Measurements from ENCODE around the gene SLC36A1.

The SLC36A1 gene

DNA sequence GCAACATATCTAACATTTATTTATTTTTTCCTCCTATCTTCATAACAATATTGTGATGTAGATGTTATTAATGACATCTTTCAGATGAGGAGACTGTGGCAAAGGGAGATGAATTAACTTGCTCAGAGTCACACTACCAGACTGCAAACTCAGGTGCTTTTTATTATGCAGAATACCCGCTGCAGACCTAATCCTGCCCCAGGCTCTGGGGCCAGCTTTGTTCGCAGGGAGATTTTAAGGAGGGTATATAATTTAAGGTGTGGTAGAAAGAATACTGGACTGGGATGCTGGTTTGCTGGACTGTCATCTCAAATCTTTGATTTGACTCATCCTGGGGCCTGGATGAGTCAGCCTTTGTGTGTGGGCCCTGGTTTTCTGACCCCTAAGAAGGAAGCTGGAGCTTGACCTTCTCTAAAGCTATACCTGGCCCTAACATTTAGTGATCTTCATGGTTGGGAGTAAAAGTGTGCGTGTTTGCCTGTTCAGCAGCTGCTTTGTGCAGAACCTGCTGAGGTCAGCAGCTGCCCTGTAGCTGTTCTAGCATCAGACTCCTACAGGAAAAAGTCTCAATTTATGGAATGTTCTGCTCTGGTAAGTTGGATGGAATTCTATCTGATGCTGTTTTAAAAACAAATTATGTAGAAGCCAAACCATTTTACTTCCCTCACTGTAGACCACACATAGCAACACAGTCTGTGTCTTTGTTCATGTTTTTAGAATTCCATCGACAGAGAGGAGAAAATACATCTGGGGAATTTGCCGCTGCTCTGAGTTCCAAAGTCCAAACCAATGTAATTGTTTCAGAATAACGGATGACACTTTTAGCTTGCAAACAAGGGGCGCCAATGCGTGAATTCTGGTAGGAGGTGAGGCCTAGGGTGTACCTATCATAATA, 4.5 kb downstream of the SLC36A1 start:
- DNase-seq: no peak

DNA sequence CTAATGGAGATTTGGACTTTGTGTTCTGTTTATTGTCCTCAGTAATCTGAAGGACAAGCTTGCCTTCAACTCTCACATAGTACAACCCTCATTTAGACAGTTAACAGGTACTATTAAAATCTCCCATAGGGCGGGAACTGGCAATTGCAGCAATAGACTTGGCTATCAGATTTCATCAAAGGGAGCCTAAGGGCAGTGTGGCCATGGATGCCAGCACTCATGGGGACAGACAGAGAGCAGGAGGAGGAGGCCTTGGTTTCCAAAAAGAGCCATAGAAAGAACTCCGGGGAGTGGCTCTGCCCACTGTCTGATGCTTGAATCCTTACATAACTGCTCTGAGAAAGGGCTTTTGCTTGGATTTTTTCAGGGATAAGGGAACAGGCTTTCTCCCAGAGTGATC, 6.8 kb downstream of the SLC36A1 start:
- DNase-seq: no peak

DNA sequence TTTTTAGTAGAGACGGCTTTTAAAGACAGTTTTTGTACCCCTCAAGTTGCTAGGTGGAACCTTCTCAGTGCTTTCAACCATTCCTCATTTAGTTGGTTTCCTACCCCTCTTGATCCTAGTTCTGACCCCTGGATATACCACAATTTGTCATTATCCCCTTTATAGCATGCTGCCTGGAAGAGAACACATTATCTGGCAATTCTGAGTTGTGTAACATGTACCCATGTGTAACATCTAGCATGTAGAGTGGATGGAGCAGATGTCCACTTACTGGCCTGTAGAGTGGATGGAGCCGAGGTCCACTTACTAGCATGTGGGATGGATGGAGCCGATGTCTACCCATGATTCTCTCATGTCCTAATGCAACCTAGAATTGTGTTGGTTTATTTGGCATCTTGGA, 7.5 kb downstream of the SLC36A1 start:
- no peak for DNase-seq

DNA sequence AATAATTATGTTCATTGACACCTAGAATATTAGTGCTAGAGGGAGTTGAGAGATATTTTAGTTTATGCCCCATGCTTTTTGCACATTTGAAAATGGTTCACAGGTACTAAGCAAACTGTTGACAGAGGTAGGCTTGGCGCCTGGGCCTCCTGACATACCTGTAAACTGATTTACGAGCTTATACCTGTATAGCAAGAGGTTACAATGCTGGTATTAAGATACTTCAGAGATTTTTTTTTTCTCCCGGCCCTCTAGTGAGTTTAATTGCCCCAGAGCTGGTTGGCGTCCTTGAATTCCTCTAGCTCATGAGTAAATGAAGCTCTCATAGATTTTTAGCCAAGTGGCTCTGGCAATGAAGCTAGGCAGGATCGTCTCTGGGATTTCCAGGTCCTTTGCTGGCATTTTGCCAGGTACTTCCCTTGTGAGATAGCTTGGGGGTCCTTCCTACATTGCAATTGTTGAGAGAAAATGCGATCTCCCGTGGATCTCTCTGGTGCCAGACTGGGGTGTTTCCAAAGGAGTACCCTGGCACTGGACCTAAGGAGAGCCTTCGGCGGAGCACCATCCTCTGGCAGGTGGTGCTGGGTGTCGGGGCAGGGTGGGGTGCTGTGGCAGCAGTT, 9.0 kb downstream of the SLC36A1 start:
- no peak for DNase-seq

DNA sequence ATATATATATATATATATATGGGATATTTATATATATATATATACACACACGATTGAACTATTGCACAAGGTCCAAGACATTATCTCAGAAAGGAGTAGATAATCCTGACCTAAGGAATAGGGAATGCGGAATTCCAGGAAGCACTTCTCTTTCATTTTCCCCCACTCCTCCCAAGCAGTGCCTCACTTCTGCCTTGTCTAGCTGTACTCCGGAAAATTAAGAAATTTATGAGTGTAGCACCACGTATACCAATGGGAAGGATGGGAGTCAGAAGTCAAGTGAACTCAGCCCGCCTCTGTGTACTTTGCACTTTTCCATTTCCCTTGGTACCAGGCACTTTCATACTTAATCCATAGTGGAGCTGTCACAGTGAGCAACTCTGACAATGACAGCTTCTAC, 10.9 kb downstream of the SLC36A1 start:
- no peak for DNase-seq

DNA sequence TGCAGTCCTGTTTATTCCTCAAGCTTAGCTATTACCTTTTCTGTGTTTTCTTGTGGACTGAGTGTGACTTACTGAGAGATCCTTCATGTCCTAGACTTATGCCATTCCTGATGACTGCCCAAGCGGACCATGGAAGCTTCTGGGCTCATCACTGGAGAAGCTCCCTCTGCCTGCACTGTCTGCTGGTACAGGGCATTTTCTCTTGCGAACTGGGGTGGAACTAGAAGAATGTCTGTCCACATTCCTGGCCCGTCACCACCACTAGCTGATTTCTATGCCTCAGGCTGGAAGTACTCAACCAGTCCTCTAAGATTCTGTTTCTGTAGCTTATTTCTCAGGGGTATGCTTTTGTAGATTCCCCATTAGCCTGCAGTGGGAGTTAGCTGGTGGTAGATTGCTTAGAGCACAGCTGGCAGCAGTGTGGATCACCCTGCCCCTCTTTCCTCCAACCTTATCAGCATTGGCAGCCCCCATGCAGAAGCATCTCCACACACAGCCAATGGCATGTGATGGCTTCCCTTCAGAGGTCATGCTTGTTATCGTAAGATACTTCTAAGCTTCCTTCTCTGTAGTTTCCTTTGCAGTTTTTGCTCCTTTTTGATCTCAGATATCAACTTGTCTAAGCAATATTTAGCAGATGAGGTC, 12.4 kb downstream of the SLC36A1 start:
- DNase-seq: no peak

DNA sequence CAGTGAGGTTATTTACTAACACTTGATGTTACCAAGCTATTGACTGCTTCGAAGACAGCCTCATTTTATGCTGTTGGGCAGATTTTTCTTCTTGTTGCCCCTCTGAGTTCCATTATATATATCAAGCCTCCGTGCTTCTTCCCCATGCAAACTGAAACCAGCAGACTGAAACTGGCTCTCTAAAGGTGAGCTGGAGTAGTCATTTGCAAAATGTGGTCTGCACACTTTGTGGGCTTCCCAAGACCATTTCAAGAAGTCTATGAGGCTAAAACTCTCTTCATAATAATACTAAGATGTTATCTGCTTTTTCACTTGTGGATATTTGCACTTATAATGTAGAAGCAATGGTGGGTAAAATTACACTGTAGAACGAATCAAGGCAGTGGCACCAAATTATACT, 13.9 kb downstream of the SLC36A1 start:
- no peak for DNase-seq

DNA sequence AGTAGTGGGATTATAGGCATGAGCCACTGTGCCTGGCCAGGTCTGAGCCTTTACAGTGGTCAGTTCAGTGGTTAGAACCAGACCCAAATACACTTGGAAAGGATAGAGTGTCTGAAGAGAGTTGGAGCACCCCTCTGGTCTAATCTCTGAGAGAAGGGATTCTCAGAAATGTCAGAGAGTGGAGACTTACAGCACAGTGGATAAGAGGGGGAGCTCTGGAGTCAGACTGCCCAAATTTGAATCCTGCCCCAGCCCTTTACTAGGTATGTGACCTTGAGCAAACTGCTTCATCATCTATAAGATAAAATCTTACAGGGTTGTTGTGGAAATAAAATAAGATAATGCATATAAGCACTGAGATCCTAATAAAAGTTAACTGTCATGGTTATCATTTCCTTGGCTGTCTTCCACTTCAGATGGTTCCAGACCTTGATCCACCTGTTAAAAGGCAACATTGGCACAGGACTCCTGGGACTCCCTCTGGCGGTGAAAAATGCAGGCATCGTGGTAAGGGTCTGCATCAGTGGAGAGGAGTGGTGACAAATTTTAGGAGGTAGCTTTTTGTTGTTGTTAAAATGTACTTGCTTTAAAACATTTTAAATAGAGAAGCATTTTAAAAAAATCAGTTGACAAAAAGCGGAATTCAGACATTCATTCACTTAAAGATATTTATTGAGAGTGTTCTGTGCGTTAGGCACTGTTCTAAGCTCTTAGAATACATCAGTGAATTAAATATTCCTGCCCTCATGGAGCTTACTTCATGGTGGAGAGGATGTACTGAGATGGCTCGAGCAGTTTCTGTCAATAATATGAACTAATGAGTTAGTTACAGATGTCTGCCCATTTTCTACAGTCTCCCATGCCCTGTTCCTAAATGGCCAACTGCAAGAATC, 16.0 kb downstream of the SLC36A1 start:
- DNase-seq: no peak

DNA sequence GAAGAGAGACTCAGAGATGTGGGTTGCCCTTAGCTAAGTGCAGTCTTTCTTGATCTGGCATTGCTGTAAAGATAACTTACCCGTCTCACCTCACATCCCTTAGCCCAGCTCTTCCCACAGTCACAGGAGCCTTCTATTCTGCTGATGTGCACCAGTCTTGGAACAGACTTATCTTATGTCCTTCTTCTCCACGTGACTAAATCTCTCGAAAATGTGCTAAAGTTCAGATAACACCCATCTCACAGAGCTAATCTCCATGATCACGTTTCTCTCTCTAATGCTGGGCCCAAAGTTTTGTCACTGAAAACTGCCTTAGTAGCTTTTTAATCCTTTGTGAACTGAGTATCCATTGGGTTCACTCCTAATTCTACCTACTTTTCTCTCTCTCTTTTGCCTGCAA, 16.7 kb downstream of the SLC36A1 start:
- no peak for DNase-seq

DNA sequence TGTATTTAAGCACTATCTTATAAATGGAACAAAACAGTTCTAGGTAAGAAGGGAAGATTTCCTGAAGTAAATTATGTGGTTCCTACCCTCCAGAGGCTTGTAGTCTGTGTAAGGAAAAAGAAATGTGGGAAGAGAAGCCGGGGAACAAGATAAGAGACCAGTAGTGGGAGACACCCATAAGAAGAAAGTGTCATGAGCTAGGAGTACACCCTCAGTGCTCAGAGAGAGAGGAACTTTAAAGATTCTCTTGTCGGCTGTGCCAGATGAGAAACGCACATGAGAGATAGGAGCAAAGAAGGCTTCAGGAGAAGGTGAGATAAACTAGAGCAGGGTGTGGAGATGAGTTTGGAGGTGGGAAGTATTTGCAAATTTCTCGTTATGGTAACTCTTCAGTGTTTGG, 18.1 kb downstream of the SLC36A1 start:
- no peak for DNase-seq

DNA sequence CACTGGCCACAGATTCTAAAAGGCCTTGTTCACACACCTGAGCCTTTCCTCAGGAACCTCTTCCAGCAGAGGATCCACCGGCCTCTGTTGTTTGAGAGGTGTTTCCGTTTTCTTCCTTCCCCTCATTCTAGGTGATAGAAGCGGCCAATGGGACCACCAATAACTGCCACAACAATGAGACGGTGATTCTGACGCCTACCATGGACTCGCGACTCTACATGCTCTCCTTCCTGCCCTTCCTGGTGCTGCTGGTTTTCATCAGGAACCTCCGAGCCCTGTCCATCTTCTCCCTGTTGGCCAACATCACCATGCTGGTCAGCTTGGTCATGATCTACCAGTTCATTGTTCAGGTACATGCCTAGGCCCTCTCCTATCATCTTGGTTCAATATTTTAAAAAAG, 20.2 kb downstream of the SLC36A1 start:
- DNase-seq: no peak

DNA sequence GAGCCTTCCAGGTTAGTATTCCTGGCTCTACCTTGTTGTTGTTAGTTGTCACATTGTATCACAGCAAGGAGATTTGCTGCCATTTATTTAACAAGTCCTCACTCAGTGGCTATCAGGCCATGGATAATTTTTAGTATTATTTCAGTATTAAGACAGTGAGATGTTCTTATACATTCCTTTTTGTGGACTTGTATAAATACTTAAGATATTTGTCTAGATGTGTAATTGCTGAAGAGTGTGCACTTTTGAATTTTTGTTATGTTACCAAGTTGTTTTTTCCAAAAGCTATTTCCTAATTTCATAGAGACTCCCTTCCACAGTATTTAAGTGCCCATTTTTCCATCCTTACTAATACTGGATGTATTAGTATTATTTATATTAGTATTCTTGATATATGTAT, 22.0 kb downstream of the SLC36A1 start:
- DNase-seq: no peak

DNA sequence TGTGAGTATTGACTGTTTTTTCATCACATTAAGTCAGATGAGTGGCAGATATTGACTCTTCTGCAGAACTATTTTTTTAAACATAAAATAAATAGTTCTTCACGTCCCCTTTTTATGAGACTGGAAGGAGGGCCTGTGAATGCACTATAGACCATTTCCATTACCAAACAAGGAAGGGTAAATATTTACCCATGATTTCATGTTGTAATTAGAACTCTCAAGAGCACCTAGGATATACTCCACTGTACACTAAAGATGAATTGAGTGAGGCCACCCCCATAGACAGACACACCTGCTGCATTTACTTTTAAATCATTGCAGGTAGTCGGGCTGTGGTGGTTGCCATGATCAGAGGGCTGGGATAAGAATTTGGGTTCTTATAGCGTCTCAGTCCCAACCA, 22.6 kb downstream of the SLC36A1 start:
- DNase-seq: no peak

DNA sequence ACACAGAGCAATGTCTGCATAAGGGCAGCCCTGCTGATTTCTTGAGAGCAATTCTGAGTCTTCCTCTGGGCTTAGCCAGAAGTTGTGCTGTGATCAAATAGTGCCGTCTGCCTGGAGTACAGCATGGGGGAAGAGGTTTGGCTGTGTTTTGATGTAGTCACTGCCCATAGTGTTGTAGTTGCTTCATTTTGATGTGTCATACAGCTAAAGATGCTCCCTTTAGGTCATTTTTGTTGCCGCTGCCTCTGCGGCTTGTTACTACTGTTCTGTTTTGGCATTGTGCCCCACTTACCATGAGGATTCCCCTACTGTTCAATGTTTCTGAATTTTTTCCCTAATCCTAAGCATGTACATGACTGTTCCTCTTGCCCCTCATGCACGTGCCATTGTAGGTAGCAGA, 23.0 kb downstream of the SLC36A1 start:
- no peak for DNase-seq

DNA sequence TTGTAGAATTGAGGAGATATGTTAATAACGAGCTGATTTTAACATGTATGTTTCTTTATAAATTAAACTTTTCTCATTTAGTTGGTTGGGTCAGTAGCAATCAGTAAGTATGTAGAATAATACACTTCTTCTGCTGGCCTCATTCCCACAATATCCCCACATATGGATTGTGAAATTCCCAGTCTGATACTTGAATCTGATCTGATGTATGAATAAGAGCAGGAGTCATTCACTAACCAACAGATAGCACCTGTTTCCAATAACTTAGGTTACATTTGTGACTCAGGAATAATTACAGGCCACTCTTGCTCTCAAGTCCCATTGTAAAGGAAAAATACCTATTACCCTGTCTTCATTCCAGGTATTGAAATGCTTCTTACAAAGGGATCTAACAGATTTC, 23.9 kb downstream of the SLC36A1 start:
- DNase-seq: no peak

DNA sequence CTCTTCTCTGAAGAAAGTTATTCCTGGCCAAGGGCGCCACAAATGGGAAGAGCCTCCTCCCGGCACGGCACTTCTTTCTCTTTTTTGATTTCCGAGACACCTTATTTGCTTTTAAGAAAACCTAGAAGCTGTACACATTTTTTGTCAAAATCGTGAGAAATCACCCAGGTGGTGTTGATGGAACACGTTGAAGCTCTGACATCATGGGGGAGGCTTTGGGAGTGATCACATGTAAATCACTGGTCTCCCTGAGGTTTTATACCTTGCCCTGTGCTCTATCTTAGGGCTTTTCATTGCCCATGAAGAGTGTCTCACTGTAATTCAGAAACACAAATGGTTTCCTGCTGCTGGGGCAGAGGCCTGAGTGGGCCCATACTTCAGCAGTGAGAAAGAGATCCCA, 27.4 kb downstream of the SLC36A1 start:
- DNase-seq: no peak

DNA sequence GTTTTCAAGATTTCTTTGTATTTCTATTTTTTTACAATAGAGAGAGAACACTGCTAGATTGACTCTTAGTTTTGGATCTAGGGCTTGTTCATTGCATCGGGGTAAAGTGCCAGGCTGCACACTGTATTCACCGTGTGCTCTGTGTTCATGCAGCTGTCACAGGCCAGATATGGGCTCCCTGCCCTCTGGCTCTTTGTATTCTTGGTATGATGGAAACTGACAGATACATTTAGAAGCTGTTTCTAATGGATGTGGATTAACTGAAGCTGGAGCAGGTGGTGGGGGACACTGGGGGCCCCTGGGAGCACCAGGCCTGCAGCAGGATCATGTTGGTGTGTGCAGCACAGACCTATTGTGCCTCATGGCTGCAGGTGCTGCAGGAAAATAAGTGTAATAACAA, 28.0 kb downstream of the SLC36A1 start:
- DNase-seq: no peak

DNA sequence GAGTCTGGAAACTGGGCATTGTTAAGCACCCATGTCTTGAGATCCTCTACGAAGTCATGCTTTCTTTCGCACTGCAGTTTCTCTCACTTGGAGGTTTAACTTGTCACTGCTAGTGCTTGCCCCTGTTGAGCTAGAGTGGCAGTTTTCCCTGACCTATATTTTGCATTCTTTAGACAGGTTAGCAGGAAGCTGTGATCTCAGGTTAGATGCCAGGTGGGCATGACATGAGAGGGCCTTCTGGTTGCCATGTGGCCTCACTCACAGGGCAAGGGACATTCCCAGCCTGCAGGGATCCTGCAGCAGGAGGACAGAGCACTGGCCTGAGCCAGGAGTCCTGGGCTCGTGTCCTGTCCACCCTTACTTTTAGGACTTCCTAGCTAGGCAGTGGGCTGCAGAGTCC, 28.6 kb downstream of the SLC36A1 start:
- DNase-seq: no peak

DNA sequence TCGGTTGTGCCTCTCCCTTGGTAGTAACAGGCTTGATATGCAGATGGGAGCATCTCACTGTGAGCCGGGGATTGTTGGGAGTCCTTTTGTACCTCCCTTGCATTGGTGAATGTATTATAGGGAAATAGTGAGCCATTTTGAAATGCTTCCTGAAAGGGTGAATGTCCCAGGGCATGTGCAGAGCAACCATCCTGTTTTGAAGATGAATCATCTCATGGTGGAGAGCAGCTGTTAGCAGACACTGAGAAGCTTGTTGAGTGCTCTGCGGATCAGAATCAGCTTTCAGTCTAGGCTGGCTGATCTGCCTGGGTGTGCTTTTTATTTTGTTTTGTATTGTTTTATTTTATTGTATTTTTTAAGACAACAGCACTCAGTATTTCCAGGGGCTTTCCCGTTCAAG, 29.7 kb downstream of the SLC36A1 start:
- DNase-seq: no peak

DNA sequence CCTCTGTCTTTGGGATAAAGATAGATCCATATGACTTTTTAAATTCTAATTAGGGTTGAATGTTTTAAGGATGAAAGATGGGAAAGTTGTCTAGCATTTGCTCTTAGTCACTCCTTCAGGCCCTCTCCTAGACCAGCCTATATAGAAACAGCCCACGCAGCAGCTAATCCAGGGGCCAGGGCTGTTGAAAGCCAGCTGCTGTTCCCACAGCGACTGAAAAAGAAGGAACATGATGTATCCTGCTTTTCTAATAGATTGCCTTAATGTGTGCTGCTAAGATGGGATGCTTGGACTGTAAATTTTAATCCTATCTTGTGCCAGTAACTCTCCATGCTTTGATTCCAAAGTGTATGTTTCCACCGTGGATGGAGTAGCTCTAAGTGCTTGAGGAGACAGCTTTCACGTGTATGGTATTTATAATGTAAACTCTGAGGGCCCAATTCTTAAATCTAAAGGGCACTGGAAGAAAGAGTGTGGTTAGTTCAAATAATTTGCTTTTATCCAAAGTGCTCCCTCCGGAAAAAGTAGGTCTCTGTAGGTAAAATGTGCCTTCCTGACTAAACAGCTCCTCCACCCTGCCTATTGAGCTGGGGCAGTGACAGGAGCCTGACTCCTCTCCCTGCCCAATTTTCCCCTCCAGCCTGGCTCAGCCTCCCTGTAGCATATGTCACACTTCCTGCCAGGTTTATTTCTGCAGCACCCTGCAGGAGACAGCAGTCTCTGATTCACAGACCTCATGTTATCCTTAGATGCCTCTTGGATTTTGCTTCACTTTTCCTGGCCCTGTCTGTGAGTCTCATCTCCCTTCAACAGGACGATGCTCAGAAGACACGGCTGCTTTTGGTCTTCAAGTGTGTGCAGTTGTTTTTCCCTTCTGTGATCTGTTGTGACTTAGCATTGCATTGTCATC, 33.2 kb downstream of the SLC36A1 start:
- no peak for DNase-seq

DNA sequence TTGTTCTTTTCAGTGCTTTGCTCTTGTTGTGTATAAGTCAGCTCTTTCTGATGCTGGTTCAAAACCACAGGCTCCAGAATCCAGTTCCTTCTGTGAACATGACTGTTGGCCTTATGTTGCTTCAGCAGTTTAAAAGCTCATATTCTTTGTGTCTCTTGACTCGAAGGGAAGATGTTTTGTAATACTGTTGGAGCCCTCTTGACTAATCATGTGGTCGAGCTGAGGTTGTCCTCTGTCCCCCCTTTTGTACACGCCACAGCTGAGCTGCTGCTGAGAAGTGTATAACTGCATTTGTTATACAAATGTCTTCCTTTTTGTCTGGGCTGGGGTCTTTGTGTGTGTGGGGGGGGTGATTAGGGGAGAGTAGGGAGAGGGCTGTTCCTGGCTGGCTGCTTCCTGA, 35.8 kb downstream of the SLC36A1 start:
- no peak for DNase-seq

DNA sequence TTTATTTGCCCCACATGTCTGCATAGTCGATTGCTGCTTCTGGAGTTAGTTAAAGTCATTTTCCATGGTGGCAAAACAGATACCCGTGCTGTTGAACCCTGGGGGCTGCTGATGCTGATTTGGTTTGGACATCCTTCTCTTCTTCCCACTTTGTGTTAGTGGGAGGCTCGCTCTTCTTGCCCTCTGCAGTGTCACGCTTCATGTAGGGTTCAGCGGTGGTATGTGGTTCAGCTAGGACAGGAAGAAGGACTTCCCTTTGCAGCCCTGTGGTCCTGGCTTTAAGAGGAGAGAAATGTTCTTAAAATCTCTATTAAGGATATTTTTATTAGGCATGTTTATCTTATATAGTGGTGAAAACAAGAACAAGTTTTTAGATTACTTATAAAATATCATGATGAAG, 36.2 kb downstream of the SLC36A1 start:
- DNase-seq: no peak
